Measurements from ENCODE around the gene GYPB.

- no peak for TF ChIP-seq CTCF (IDR thresholded peaks at IDR 0.05)
- TF ChIP-seq EZH2phosphoT487 (IDR thresholded peaks at IDR 0.05), result no peak
- TF ChIP-seq EZH2 (IDR thresholded peaks at IDR 0.05), result no peak
These were observed 33.0 kb downstream of the GYPB start for GRCh38 chr4:143986180-143986579.
